22Rv1 (cell line): ENCODE measurements around the gene CACHD1.

Source experiments
- CTCF ChIP-seq: fragments of 450-650 bp; IDR thresholded peaks from 2 replicates; pipeline ENCODE4 v1.5.1; 2017; ENCODE audit warnings: mild to moderate bottlenecking
- ZFX ChIP-seq: fragments of 450-650 bp; IDR thresholded peaks from 2 replicates; pipeline ENCODE4 v1.6.1; 2017; ENCODE audit warnings: antibody characterized with exemption, borderline replicate concordance

GRCh38 chr1:64539781-64540218 lies 69.9 kb downstream of the CACHD1 start:
- TF ChIP-seq CTCF (no peak), ZFX (no peak)
